ENCODE results near the gene GPATCH4.

- TF ChIP-seq ZNF274 (IDR thresholded peaks at IDR 0.05; ENCODE audit: low read depth, low read length) (no peak), SUZ12 (IDR thresholded peaks at IDR 0.05; ENCODE audit: extremely low read depth, insufficient read depth, insufficient read length) (no peak), YY1 (IDR thresholded peaks at IDR 0.05; ENCODE audit: insufficient read depth, insufficient read length) (no peak)
Measured at GRCh38 chr1:156602557-156602993, 1.3 kb upstream of the GPATCH4 start.
